ENCODE results near the gene CPSF6.

DNA sequence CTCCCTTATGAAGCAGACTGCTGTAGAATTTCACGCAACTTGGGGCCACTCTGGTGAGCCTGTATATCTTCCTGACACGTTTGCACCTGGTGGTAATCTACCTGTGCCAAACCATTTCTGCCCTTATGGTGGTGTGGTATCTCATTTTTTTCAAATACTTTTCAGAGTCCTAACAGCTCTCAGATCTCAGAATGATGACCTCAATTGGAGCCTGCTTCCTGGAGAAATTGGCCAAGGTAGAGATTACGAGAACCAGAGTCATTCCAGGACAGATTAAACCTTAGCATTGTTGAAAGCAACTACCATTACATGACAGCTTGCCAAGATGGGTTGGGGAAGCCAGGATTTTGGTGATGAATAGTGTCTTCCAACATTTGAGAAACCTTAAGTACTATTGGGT, 48.2 kb downstream of the CPSF6 start:
- no peak for TF ChIP-seq EZH2phosphoT487 (IDR thresholded peaks at IDR 0.05; ENCODE audit: insufficient read depth, low read depth)
- TF ChIP-seq EZH2 (IDR thresholded peaks at IDR 0.05; ENCODE audit: insufficient read depth, poor library complexity, severe bottlenecking) = no peak
